Measurements from ENCODE around the gene MIPOL1. TPM values are rescaled to one million over a fixed set of nuclear protein-coding genes. Genes with fewer than 3 reads are reported as not detected.
A peak's percentile ranks its signal among the peaks of the same experiment; 100 is the strongest.

The MIPOL1 gene
- total RNA-seq, 4 donors from 2014 or later = 17.0 to 43.4 (median 30.2) TPM

DNA sequence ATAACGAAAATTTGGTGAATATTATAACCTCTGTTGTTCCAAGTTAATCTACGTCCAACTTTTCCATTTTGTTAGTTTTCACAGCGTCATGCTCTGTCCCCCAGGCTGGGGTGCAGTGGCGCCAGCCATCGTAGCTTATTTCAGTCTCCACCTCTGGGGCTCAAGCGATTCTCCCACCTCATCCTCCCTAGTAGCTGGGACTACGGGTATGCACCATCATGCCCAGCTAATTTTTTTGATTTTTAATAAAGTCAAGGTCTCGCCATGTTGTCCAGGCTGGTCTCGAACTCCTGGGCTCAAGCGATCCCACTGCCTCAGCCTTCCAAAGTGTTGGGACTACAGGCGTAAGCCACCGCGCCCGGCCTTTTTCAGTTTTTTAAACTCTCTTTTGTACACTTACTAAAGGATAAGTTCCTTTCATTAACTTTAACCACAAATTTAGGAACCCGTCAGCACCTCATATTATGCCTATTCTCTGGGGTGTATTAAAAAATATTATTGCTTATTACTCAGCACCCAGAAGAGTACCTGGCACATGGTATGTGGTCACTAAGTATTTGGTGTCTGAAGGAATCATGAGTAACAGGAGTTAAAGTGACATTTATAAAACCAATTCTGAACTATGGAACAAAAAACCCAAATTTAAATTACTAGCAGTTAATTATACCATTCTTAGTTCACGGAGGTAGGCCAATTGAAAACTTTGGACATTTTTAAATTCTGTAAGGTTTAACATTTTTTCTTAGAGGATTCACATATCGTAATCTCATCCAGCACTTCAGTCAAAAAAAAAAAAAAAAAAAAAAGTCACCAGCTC, 925 bp upstream of the MIPOL1 start:
- 89% methylated on average over 17 of the region's 17 CpGs for WGBS, 2 donors
- Histone ChIP-seq H3K27me3 (no peaks in the 10 kb centered on the region), H3K4me1 (peaks cover 0 to 5% of the 10 kb centered on the region in 2 donors), H3K4me3 (replicated peaks in 1 of 3) (peak overlapping the region in 2 of 3 donors; percentile 9 to 43), H3K27ac (peak overlapping the region; percentile 83 to 93 (median 92)), H3K9me3 (no peaks in the 10 kb centered on the region), H3K36me3 (no peaks in the 10 kb centered on the region)
- no peak for TF ChIP-seq POLR2A (IDR thresholded peaks at IDR 0.05)
- TF ChIP-seq, protein P1, sequence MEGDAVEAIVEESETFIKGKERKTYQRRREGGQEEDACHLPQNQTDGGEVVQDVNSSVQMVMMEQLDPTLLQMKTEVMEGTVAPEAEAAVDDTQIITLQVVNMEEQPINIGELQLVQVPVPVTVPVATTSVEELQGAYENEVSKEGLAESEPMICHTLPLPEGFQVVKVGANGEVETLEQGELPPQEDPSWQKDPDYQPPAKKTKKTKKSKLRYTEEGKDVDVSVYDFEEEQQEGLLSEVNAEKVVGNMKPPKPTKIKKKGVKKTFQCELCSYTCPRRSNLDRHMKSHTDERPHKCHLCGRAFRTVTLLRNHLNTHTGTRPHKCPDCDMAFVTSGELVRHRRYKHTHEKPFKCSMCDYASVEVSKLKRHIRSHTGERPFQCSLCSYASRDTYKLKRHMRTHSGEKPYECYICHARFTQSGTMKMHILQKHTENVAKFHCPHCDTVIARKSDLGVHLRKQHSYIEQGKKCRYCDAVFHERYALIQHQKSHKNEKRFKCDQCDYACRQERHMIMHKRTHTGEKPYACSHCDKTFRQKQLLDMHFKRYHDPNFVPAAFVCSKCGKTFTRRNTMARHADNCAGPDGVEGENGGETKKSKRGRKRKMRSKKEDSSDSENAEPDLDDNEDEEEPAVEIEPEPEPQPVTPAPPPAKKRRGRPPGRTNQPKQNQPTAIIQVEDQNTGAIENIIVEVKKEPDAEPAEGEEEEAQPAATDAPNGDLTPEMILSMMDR (IDR thresholded peaks at IDR 0.05) = no peak
- peak in 1 of 2 donors; percentile 11 for DNase-seq
- intact Hi-C loops (cut with DNase I) = no loop called here

DNA sequence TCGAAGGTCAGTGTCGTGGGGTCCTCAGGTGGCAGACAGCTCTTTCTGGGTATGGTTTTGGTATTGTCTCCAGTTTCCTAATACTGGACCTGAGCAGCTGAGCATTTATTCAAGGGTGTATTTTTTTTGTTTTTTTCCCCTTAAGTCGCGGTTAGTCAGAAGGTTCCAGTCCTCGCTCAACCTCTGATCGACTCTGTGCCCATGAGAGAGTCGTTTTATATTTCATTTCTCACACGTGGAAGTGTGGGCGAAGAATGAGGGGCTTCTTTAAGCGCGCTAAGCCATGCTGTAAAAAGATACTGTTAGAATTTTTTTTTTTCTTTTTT, 499 bp downstream of the MIPOL1 start:
- intact Hi-C loops (cut with DNase I) = no loop called here
- Histone ChIP-seq H3K4me3 (replicated peaks in 1 of 3) (peak overlapping the region; percentile 31 to 43 (median 33)), H3K27me3 (no peaks in the 10 kb centered on the region), H3K4me1 (peaks cover 0 to 5% of the 10 kb centered on the region in 2 donors), H3K9me3 (no peaks in the 10 kb centered on the region), H3K27ac (peak overlapping the region; percentile 83 to 93 (median 92)), H3K36me3 (no peaks in the 10 kb centered on the region)
- TF ChIP-seq, protein P1 (IDR thresholded peaks at IDR 0.05) = no peak
- TF ChIP-seq POLR2A (IDR thresholded peaks at IDR 0.05) = no peak
- no peak for DNase-seq
- 13% methylated on average over 11 of the region's 11 CpGs for WGBS, 2 donors

DNA sequence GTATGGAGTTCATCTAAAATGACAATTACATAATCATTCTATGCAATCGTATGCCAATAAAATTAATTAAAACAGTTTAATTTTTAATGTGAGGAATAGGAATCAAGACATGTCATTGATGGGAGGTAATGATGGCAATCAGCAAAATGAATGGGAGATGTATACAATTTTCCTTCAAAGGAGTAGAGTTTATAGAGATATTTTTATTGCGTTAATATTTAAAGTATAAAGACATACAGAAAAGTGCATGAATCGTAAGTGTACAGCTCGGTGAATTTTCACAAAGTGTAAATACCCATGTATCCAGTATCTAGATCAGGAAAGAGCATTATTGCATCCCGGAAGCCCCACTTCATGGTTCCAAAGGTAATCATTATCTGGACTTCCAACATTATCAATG, 1.2 kb downstream of the MIPOL1 start:
- no peaks in the 10 kb centered on the region for H3K27me3 ChIP-seq

DNA sequence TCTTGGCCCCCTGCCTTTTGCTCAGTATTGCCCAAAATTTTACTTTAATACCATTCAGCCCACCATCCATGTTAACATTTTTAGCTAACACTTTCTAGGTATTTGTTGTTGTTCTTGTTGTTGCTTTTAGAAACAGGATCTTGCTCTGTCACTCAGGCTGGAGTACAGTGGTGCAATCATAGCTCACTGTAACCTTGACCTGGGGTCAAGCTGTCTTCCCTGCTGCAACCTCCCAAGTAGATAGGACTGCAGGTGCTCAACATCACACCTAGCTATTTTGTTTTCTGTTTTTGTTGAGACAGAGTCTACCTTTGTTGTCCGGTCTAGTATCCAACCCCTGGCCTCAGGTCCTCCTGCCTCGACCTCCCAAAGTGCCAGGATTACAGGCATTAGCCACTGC, 4.0 kb downstream of the MIPOL1 start:
- WGBS, 2 donors = 92 to 96% methylated on average over 2 of the region's 2 CpGs
- TF ChIP-seq, protein P1 (IDR thresholded peaks at IDR 0.05) = no peak
- no peak for TF ChIP-seq POLR2A (IDR thresholded peaks at IDR 0.05)
- Histone ChIP-seq H3K27me3 (no peaks in the 10 kb centered on the region), H3K9me3 (no peaks in the 10 kb centered on the region), H3K4me1 (peaks cover 0 to 4% of the 10 kb centered on the region in 2 donors), H3K36me3 (no peaks in the 10 kb centered on the region), H3K4me3 (replicated peaks in 1 of 3) (no peak overlapping the region), H3K27ac (no peak overlapping the region)
- intact Hi-C loops (cut with DNase I) = no loop called here
- DNase-seq = no peak

More for the DNA sequence above, 1.2 kb downstream of the MIPOL1 start:
- H3K36me3 ChIP-seq = no peaks in the 10 kb centered on the region
- TF ChIP-seq POLR2A (IDR thresholded peaks at IDR 0.05) = no peak
- TF ChIP-seq, protein P1 (IDR thresholded peaks at IDR 0.05) = no peak
- DNase-seq = no peak
- no peak overlapping the region for H3K4me3 ChIP-seq (replicated peaks in 1 of 3)
- WGBS, 2 donors = 94 to 96% methylated on average over 5 of the region's 5 CpGs
- H3K9me3 ChIP-seq = no peaks in the 10 kb centered on the region
- H3K4me1 ChIP-seq = peaks cover 0 to 5% of the 10 kb centered on the region in 2 donors
- H3K27ac ChIP-seq = no peak overlapping the region
- intact Hi-C loops (cut with DNase I) = no loop called here

DNA sequence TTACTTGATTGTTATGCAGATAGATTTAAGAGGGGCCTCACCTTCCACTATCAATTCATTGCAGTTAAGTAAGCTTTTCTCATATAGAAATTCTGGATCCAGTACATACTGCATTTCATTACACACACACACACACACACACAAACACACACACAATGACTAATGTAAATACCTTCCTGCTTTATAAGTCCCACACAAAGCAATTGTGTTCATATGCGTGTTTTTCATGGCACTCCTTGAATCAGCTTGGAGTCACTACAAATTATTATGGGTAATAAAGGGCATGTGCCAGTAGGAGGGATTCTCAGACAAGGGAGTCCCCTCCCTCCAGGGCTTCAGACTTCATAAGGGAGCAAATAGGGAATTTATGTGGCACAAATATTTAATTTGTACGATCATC, 4.5 kb downstream of the MIPOL1 start:
- Histone ChIP-seq H3K27me3 (no peaks in the 10 kb centered on the region), H3K4me1 (no peaks in the 10 kb centered on the region), H3K27ac (no peak overlapping the region), H3K36me3 (no peaks in the 10 kb centered on the region), H3K4me3 (replicated peaks in 1 of 3) (no peak overlapping the region), H3K9me3 (no peaks in the 10 kb centered on the region)
- TF ChIP-seq, protein P1 (IDR thresholded peaks at IDR 0.05) = no peak
- no peak for TF ChIP-seq POLR2A (IDR thresholded peaks at IDR 0.05)
- intact Hi-C loops (cut with DNase I) = no loop called here
- WGBS, 2 donors = 96 to 99% methylated on average over 2 of the region's 2 CpGs
- no peak for DNase-seq
